ENCODE results near the gene PLBD1. TPM values are rescaled to one million over a fixed set of nuclear protein-coding genes. Genes with fewer than 3 reads are reported as not detected.

PLBD1 gene
- total RNA-seq, 1 experiment from 2014 or later, result not detected

GRCh38 chr12:14510574-14510973 is 57.1 kb downstream of the PLBD1 start:
- ChIA-PET POLR2A (ENCODE audit: low non-redundant PET) (no interaction called here), CTCF (no interaction called here)
- BruUV-seq (replicated peaks), result no TSS peak
- TF ChIP-seq EZH2 (IDR thresholded peaks at IDR 0.05; ENCODE audit: borderline replicate concordance, low read depth, low read length, poor library complexity, severe bottlenecking) (no peak), CTCF (conservative IDR thresholded peaks at IDR 0.05; ENCODE audit: low read depth, low read length) (no peak)
- no peaks in the 10 kb centered on the region for H3K36me3 ChIP-seq (ENCODE audit: insufficient read depth, low read length, poor library complexity, severe bottlenecking)
- no peak overlapping the region for H3K4me3 ChIP-seq (ENCODE audit: low read depth, low read length, poor library complexity, severe bottlenecking)
- H3K9me3 ChIP-seq (ENCODE audit: low read depth, low read length, poor library complexity, severe bottlenecking), result no peaks in the 10 kb centered on the region
- intact Hi-C loops (cut with micrococcal nuclease; ENCODE audit: unreplicated experiment), result loop anchor here (5.0 kb wide), 2 partner anchors 273 to 318 kb away; no protein-coding TSS in a partner anchor
- H3K4me1 ChIP-seq (ENCODE audit: insufficient read depth, low read length, poor library complexity, severe bottlenecking), result peaks cover 13% of the 10 kb centered on the region
- no peak for DNase-seq (ENCODE audit: low spot score)
- H3K27me3 ChIP-seq (replicated peaks; ENCODE audit: insufficient read depth, low read depth, low read length, poor library complexity), result no peaks in the 10 kb centered on the region
- no peak overlapping the region for H3K27ac ChIP-seq (ENCODE audit: low read depth, low read length, poor library complexity, severe bottlenecking)

- H3K4me3 ChIP-seq (ENCODE audit: low read depth, low read length, poor library complexity, severe bottlenecking), result no peak overlapping the region
- H3K27ac ChIP-seq (ENCODE audit: low read depth, low read length, poor library complexity, severe bottlenecking), result no peak overlapping the region
- DNase-seq (ENCODE audit: low spot score), result no peak
- no peak for TF ChIP-seq CTCF (conservative IDR thresholded peaks at IDR 0.05; ENCODE audit: low read depth, low read length)
- TF ChIP-seq EZH2 (IDR thresholded peaks at IDR 0.05; ENCODE audit: borderline replicate concordance, low read depth, low read length, poor library complexity, severe bottlenecking), result no peak
- H3K27me3 ChIP-seq (replicated peaks; ENCODE audit: insufficient read depth, low read depth, low read length, poor library complexity), result no peaks in the 10 kb centered on the region
- ChIA-PET CTCF (no interaction called here), POLR2A (ENCODE audit: low non-redundant PET) (no interaction called here)
- no peaks in the 10 kb centered on the region for H3K9me3 ChIP-seq (ENCODE audit: low read depth, low read length, poor library complexity, severe bottlenecking)
- H3K4me1 ChIP-seq (ENCODE audit: insufficient read depth, low read length, poor library complexity, severe bottlenecking), result no peaks in the 10 kb centered on the region
- no TSS peak for BruUV-seq (replicated peaks)
- intact Hi-C loops (cut with micrococcal nuclease; ENCODE audit: unreplicated experiment), result no loop called here
- peaks cover 4% of the 10 kb centered on the region for H3K36me3 ChIP-seq (ENCODE audit: insufficient read depth, low read length, poor library complexity, severe bottlenecking)
These were observed 61.8 kb downstream of the PLBD1 start for GRCh38 chr12:14505626-14506596.

GRCh38 chr12:14495326-14495725 is 72.4 kb downstream of the PLBD1 start:
- BruUV-seq (replicated peaks), result no TSS peak
- POLR2A ChIA-PET (ENCODE audit: low non-redundant PET), result interaction anchor here (0.6 kb wide), 1 partner anchor 69 kb away, joined by 3 read pairs; no protein-coding TSS in a partner anchor

More at GRCh38 chr12:14495326-14495725, 72.4 kb downstream of the PLBD1 start:
- CTCF ChIA-PET, result no interaction called here
- H3K9me3 ChIP-seq (ENCODE audit: low read depth, low read length, poor library complexity, severe bottlenecking), result no peaks in the 10 kb centered on the region
- H3K4me1 ChIP-seq (ENCODE audit: insufficient read depth, low read length, poor library complexity, severe bottlenecking), result no peaks in the 10 kb centered on the region
- no peak overlapping the region for H3K4me3 ChIP-seq (ENCODE audit: low read depth, low read length, poor library complexity, severe bottlenecking)
- intact Hi-C loops (cut with micrococcal nuclease; ENCODE audit: unreplicated experiment), result no loop called here
- no peak overlapping the region for H3K27ac ChIP-seq (ENCODE audit: low read depth, low read length, poor library complexity, severe bottlenecking)
- peaks cover 53% of the 10 kb centered on the region for H3K36me3 ChIP-seq (ENCODE audit: insufficient read depth, low read length, poor library complexity, severe bottlenecking)
- DNase-seq (ENCODE audit: low spot score), result no peak
- H3K27me3 ChIP-seq (replicated peaks; ENCODE audit: insufficient read depth, low read depth, low read length, poor library complexity), result no peaks in the 10 kb centered on the region
- TF ChIP-seq CTCF (conservative IDR thresholded peaks at IDR 0.05; ENCODE audit: low read depth, low read length) (no peak), EZH2 (IDR thresholded peaks at IDR 0.05; ENCODE audit: borderline replicate concordance, low read depth, low read length, poor library complexity, severe bottlenecking) (no peak)

Measured in A673 (cell line).